ENCODE measurements around the gene ZNFX1.
"Not testable (repeated sequence)": the region's sequence is repeated elsewhere in the genome, so short reads cannot be mapped to it uniquely, and the experiment has no call there.

The ZNFX1 gene

GRCh38 chr20:49252556-49253350, 25.1 kb downstream of the ZNFX1 start:
- in situ Hi-C loops (cut with HindIII; ENCODE audit: low sequenced_read_pairs), result no loop called here

- in situ Hi-C loops (cut with HindIII; ENCODE audit: low sequenced_read_pairs), result no loop called here
Observed at GRCh38 chr20:49248879-49249665, 28.8 kb downstream of the ZNFX1 start.

DNA sequence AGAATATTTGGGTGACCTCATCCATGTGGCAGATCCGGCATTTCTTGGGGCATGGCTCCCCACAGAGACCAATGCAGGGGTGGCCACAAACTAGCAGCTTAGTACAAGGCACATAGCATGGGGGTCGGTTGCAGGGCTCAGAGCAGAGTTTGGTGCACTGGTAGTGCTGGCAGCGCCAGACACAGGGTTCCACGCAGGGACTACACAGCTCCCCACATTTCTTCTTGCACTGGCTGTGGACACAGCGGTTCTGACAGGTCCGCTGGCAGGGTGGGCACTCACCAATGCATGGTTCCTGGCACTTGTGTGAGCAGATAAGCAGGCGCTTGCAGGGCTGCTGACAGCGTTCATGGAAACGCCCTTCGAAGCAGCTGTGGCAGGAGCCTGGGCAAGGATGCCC, 29.6 kb downstream of the ZNFX1 start:
- in situ Hi-C loops (cut with HindIII; ENCODE audit: low sequenced_read_pairs), result no loop called here

DNA sequence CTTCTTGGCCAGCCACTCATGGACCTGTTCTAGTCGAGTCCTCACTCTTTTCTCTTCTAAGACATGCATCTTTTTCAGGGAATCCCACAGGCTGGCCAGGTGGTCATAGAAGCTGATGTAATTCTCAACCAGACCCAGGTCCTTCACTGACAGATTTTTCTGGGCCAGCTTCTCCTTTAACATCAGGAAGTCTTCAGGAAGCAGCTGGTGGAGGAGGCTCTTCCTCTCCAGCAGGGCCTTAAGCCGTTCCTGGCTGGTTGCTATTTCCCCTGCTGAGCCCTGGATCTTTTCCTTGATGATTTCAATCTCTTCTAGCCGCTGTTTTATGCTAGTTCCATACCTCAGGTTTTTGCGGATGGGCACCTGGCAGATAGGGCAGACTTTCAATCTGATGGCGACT, 30.1 kb downstream of the ZNFX1 start:
- in situ Hi-C loops (cut with HindIII; ENCODE audit: low sequenced_read_pairs), result no loop called here

GRCh38 chr20:49247169-49247723, 30.6 kb downstream of the ZNFX1 start:
- in situ Hi-C loops (cut with HindIII; ENCODE audit: low sequenced_read_pairs), result no loop called here

GRCh38 chr20:49245921-49246740, 31.7 kb downstream of the ZNFX1 start:
- in situ Hi-C loops (cut with HindIII; ENCODE audit: low sequenced_read_pairs), result no loop called here

GRCh38 chr20:49237531-49237930, 40.3 kb downstream of the ZNFX1 start:
- in situ Hi-C loops (cut with HindIII; ENCODE audit: low sequenced_read_pairs), result no loop called here

GRCh38 chr20:49236301-49236700, 41.6 kb downstream of the ZNFX1 start:
- in situ Hi-C loops (cut with HindIII; ENCODE audit: low sequenced_read_pairs), result no loop called here

DNA sequence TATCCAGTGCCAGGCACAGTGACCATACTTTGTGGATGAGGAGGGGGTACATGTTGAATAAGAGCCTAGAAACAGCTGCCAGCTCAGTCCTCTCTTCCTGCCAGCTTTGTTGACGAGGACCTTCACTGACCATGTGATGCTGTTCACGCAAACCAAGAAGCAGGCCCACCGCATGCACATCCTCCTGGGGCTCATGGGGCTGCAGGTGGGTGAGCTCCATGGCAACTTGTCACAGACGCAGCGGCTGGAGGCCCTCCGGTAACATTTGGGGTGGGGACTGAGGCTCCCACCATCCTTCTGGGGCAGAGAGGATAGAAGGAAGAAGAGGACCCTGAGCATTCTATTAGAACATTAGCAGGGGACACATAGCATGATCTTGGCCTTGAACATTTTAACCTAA, 43.0 kb downstream of the ZNFX1 start:
- in situ Hi-C loops (cut with HindIII; ENCODE audit: low sequenced_read_pairs), result no loop called here

DNA sequence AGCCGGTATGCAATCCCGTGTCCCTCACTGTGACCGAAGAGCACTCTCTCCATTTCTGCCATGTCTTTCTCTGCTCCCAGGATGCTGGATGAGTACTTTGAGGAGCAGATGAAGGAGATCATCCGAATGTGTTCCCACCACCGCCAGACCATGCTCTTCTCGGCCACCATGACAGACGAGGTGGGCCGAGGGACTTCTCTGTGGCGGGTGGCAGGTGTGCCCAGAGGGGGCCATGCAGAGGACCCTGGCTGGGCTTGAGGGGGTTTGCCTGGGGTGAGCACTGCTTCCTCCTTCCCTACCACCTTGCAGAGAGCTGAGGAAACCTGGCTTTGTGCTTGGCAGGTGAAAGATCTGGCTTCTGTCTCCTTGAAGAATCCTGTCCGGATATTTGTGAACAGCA, 44.6 kb downstream of the ZNFX1 start:
- in situ Hi-C loops (cut with HindIII; ENCODE audit: low sequenced_read_pairs), result no loop called here

GRCh38 chr20:49231471-49231870, 46.4 kb downstream of the ZNFX1 start:
- in situ Hi-C loops (cut with HindIII; ENCODE audit: low sequenced_read_pairs), result no loop called here

DNA sequence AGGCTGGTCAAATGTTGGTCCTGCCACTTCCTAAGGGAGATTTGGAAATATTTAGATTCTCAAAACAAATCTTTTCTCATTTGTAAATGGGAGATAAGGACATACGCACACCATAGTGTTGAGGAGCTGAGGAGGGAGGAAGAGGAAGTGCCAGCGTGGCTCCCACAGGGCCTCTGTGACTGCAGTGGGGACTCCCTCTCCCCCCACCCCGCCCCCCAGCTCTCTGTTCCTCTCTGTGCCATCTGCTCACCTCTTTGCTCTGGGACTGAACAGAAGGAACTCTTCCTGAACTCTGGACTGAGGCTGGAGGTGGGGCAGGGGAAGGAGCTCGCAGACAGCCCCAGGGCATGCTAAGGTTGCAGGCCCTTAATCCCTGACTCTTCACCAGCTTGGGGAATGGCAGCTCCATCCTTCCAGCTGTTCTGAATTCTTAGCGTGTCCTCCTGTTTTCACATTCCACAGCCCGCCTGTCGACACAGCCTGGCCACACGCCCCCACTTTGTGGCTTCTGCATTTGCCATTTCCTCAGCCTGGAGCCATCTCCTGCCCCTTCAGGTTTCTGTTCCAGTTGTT, 47.2 kb downstream of the ZNFX1 start:
- in situ Hi-C loops (cut with HindIII; ENCODE audit: low sequenced_read_pairs), result no loop called here

- in situ Hi-C loops (cut with HindIII; ENCODE audit: low sequenced_read_pairs), result no loop called here
Observed at GRCh38 chr20:49230021-49230420, 47.8 kb downstream of the ZNFX1 start.

- in situ Hi-C loops (cut with HindIII; ENCODE audit: low sequenced_read_pairs), result no loop called here
Observed at GRCh38 chr20:49229381-49229780, 48.5 kb downstream of the ZNFX1 start.

DNA sequence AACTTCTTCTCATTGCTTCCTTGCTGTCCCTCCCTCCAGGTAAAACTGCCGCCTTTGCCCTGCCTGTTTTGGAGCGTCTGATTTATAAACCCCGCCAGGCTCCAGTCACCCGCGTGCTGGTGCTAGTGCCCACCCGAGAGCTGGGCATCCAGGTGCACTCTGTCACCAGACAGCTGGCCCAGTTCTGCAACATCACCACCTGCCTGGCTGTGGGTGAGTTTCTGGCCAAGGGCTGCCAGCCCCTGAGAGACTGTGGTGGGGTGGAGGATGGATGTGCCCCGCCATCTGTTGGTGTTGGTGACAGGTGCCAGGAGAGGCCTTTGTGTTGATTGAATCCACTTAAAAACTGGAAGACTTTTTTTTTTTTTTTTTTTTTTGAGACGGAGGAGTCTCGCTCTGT, 49.2 kb downstream of the ZNFX1 start:
- in situ Hi-C loops (cut with HindIII; ENCODE audit: low sequenced_read_pairs), result no loop called here

- in situ Hi-C loops (cut with HindIII; ENCODE audit: low sequenced_read_pairs), result no loop called here
Observed at GRCh38 chr20:49225896-49226295, 52.0 kb downstream of the ZNFX1 start.

- in situ Hi-C loops (cut with HindIII; ENCODE audit: low sequenced_read_pairs), result loop anchor here (5.0 kb wide), 1 partner anchor 48 kb away; no protein-coding TSS in a partner anchor
Observed at GRCh38 chr20:49219924-49220831, 57.7 kb downstream of the ZNFX1 start.

DNA sequence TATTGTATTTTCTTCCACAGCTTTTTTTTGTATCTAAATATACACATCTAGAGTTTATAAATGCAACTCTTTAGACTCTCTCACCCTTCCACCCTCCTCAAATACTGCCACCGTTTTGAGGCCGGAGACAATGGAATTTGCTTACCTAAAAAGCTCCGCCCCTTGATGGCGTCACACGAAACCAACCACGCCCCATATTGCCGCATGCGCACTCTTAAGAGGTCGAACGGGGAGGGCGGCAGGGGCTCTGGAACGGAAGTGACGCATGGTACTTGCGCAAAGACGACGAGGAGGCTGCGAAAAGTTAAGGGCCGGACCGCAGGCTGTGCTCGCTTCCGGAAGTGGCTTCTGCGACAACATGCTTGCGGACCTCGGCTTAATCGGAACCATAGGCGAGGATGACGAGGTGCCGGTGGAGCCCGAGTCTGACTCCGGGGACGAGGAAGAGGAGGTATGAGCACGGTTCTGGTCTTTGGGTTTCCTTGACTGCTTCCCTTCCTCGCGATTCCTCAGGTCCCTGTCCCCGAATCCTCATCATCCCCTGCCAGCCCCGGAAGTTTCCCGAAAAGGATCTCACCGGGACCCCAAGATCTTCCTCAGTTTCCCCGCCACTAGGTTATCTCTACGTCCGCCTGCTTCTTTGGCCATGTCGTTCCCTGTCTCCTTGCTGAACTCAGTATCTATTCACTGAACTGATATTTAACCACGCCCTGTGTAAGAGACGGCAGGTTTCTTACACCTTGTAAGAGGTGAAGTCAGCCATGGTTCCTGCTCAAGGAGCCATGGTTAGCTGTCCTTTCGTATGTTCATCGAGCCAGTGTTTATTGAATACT, 58.5 kb downstream of the ZNFX1 start, which contains the start of gene DDX27:
TSS of gene DDX27 (plus strand) at position 326 of the 833 bp plus-strand sequence. CDS start at position 359, 33 bp downstream.
- in situ Hi-C loops (cut with HindIII; ENCODE audit: low sequenced_read_pairs), result no loop called here

DNA sequence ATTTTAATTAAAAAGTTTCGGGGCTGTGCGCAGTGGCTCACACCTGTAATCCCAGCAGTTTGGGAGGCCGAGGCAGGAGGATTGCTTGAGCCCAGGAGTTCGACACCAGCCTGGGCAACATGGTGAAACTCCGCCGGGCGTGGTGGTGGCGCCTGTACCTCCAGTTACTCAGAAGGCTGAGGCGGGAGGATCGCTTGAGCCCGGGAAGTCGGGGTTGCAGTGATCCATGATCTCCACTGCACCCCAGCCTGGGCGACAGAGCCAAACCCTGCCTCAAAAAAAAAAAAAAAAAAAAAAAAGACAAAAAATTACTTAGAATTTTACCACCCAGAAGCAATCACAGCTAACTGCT, 59.1 kb downstream of the ZNFX1 start:
- in situ Hi-C loops (cut with HindIII; ENCODE audit: low sequenced_read_pairs), result not testable (repeated sequence)

Data from endothelial cell of hepatic sinusoid (primary cell).